DND-41 (cell line): Measurements from ENCODE around the gene FREM1.

Experiments
- CTCF ChIP-seq: IDR thresholded peaks from 2 replicates; pipeline ENCODE4 v1.5.1; 2012; ENCODE audit warnings: borderline replicate concordance, low read length, moderate library complexity, mild to moderate bottlenecking; ENCODE audit not compliant: poor library complexity, severe bottlenecking; ENCODE audit errors: extremely low read depth
- EZH2 ChIP-seq: IDR thresholded peaks from 3 replicates; pipeline ENCODE4 v1.6.1; 2012; ENCODE audit warnings: borderline replicate concordance, low read depth, mild to moderate bottlenecking, moderate library complexity, low read length, inconsistent platforms; ENCODE audit not compliant: severe bottlenecking

GRCh38 chr9:14939378-14939777 is 29.1 kb upstream of the FREM1 start:
- TF ChIP-seq EZH2 (no peak), CTCF (no peak)
